Measurements from ENCODE around the gene NTSR1. TPM values are rescaled to one million over a fixed set of nuclear protein-coding genes. Genes with fewer than 3 reads are reported as not detected.

NTSR1 gene
- total and polyA plus RNA-seq, 2 of the 13 experiments (the other 11 are each of a cell fraction or from before 2014, with no cell fraction given): 0.09 to 0.12 TPM

- DNase-seq (ENCODE audit: low spot score) (no peak), ATAC-seq (no peak), FAIRE-seq (no peak)
- Histone ChIP-seq H3K27me3 (ENCODE audit: control insufficient read depth in 1 of 2, insufficient read depth in 2 of 2, low read length in 2 of 2) (no peaks in the 10 kb centered on the region), H3K27ac (ENCODE audit: extremely low read length, insufficient read depth, low read length) (no peak overlapping the region), H3K79me2 (ENCODE audit: insufficient read depth, low read length) (peaks cover 19% of the 10 kb centered on the region), H3K4me3 (replicated peaks in 1 of 3; ENCODE audit: insufficient read depth in 1 of 3, low read depth in 2 of 3, low read length in 3 of 3) (no peak overlapping the region), H2AFZ (ENCODE audit: low read length) (no peak overlapping the region), H3K36me3 (replicated peaks in 1 of 2; ENCODE audit: control insufficient read depth in 1 of 2, insufficient read depth in 2 of 2, low read length in 2 of 2) (peaks cover 27 to 36% of the 10 kb centered on the region in 2 experiments), H3K9ac (ENCODE audit: insufficient read depth, low read depth, low read length) (no peak overlapping the region), H3K4me1 (ENCODE audit: insufficient read depth, low read length) (peaks cover 46% of the 10 kb centered on the region), H3K4me2 (ENCODE audit: low read depth, low read length) (no peak overlapping the region), H3K9me3 (ENCODE audit: low read length) (no peaks in the 10 kb centered on the region), H4K20me1 (ENCODE audit: insufficient read depth, low read length) (peaks cover 7% of the 10 kb centered on the region; the same call in 1 of the 2 replicates)
- in situ Hi-C loops (cut with HindIII; ENCODE audit: extremely low pct_ligation_motif_present, low pct_unique_long_range_greater_than_20kb) (no loop called here), intact Hi-C loops (cut with micrococcal nuclease; ENCODE audit: unreplicated experiment) (no loop called here)
- no TSS peak for BruUV-seq (replicated peaks)
- CTCF ChIA-PET (ENCODE audit: low intra/inter-chr PET ratio, low total read pairs): no interaction called here
- POLR2A ChIA-PET: no interaction called here
- 94% methylated on average over 15 of the region's 15 CpGs for WGBS (ENCODE audit: low lambda C conversion rate)
- TF ChIP-seq ESRRA (CRISPR knock-in tag; IDR thresholded peaks at IDR 0.05; ENCODE audit: low read depth): no peak
- TF ChIP-seq SMAD1 (CRISPR knock-in tag; IDR thresholded peaks at IDR 0.05; ENCODE audit: borderline replicate concordance, low read depth): peak; percentile 52; the same call in 1 of the 2 replicates
- no peak for TF ChIP-seq PTBP1 (IDR thresholded peaks at IDR 0.05; ENCODE audit: low read depth, low read length, poor library complexity, severe bottlenecking)
- TF ChIP-seq ZNF333 (CRISPR knock-in tag; IDR thresholded peaks at IDR 0.05; ENCODE audit: borderline replicate concordance): no peak
- TF ChIP-seq ZNF558 (CRISPR knock-in tag; IDR thresholded peaks at IDR 0.05; ENCODE audit: borderline replicate concordance): no peak
- TF ChIP-seq AGO1 (IDR thresholded peaks at IDR 0.05; ENCODE audit: low read depth, low read length, poor library complexity, severe bottlenecking): peak; percentile 57
- TF ChIP-seq TBX2 (CRISPR knock-in tag; IDR thresholded peaks at IDR 0.05; ENCODE audit: borderline replicate concordance): 0 out of 2 replicates have a peak, but pooled peaks have one; percentile 16
- TF ChIP-seq CSRNP2 (CRISPR knock-in tag; conservative IDR thresholded peaks at IDR 0.05; ENCODE audit: low read depth): 0 out of 2 replicates have a peak, but pooled peaks have one; percentile 45
- no peak for TF ChIP-seq ZNF841 (CRISPR knock-in tag; IDR thresholded peaks at IDR 0.05; ENCODE audit: borderline replicate concordance)
- peak; percentile 9; the same call in 1 of the 2 replicates for TF ChIP-seq ZC3H13 (CRISPR knock-in tag; IDR thresholded peaks at IDR 0.05)
- TF ChIP-seq KDM2A (CRISPR knock-in tag; IDR thresholded peaks at IDR 0.05; ENCODE audit: borderline replicate concordance, low read depth): 0 out of 2 replicates have a peak, but pooled peaks have one; percentile 19
- no peak for TF ChIP-seq RBM39 (IDR thresholded peaks at IDR 0.05; ENCODE audit: low read depth, low read length, poor library complexity, severe bottlenecking)
- peak; percentile 8; the same call in 1 of the 2 replicates for TF ChIP-seq SALL1 (CRISPR knock-in tag; IDR thresholded peaks at IDR 0.05)
- 0 out of 2 replicates have a peak, but pooled peaks have one; percentile 38 for TF ChIP-seq ZNF788 (CRISPR knock-in tag; IDR thresholded peaks at IDR 0.05; ENCODE audit: borderline replicate concordance)
- 0 out of 2 replicates have a peak, but pooled peaks have one; percentile 43 for TF ChIP-seq GTF3A (CRISPR knock-in tag; conservative IDR thresholded peaks at IDR 0.05)
- TF ChIP-seq ZFY (CRISPR knock-in tag; IDR thresholded peaks at IDR 0.05): peak; percentile 25; the same call in 1 of the 2 replicates
- TF ChIP-seq HNF1B (CRISPR knock-in tag; IDR thresholded peaks at IDR 0.05): peak; percentile 32; the same call in 1 of the 2 replicates
- no peak for TF ChIP-seq KMT2B (CRISPR knock-in tag; IDR thresholded peaks at IDR 0.05)
- no peak for TF ChIP-seq KAT2B (IDR thresholded peaks at IDR 0.05; ENCODE audit: borderline replicate concordance, low read depth, low read length)
- no peak for TF ChIP-seq ZNF234 (CRISPR knock-in tag; conservative IDR thresholded peaks at IDR 0.05)
- TF ChIP-seq ZNF460 (CRISPR knock-in tag; IDR thresholded peaks at IDR 0.05; ENCODE audit: borderline replicate concordance): no peak
These were observed 92.8 kb downstream of the NTSR1 start for GRCh38 chr20:62801284-62802010.
